ENCODE data around the gene CISH.

CISH gene

GRCh38 chr3:50637011-50637410 lies 25.4 kb upstream of the CISH start:
- no peak for DNase-seq (ENCODE audit: low read depth in 1 of 2, low spot score in 1 of 2)

- no peak for DNase-seq (ENCODE audit: low read depth in 1 of 2, low spot score in 1 of 2)
Observed at GRCh38 chr3:50635066-50635465, 23.5 kb upstream of the CISH start.

GRCh38 chr3:50633230-50633790 lies 21.7 kb upstream of the CISH start:
- no peak for DNase-seq (ENCODE audit: low read depth in 1 of 2, low spot score in 1 of 2)

- DNase-seq (ENCODE audit: low read depth in 1 of 2, low spot score in 1 of 2) = no peak
Observed at GRCh38 chr3:50632450-50632849, 20.9 kb upstream of the CISH start.

GRCh38 chr3:50630877-50631276 lies 19.3 kb upstream of the CISH start:
- no peak for DNase-seq (ENCODE audit: low read depth in 1 of 2, low spot score in 1 of 2)

GRCh38 chr3:50630394-50630793 lies 18.8 kb upstream of the CISH start:
- DNase-seq (ENCODE audit: low read depth in 1 of 2, low spot score in 1 of 2) = no peak

GRCh38 chr3:50628601-50629000 lies 17.0 kb upstream of the CISH start:
- no peak for DNase-seq (ENCODE audit: low read depth in 1 of 2, low spot score in 1 of 2)

GRCh38 chr3:50627407-50628051 lies 16.0 kb upstream of the CISH start:
- no peak for DNase-seq (ENCODE audit: low read depth in 1 of 2, low spot score in 1 of 2)

- DNase-seq (ENCODE audit: low read depth in 1 of 2, low spot score in 1 of 2) = no peak
Observed at GRCh38 chr3:50626401-50626800, 14.8 kb upstream of the CISH start.

GRCh38 chr3:50625231-50626182 lies 13.9 kb upstream of the CISH start:
- DNase-seq (ENCODE audit: low read depth in 1 of 2, low spot score in 1 of 2) = no peak

GRCh38 chr3:50624634-50625033 lies 13.1 kb upstream of the CISH start:
- no peak for DNase-seq (ENCODE audit: low read depth in 1 of 2, low spot score in 1 of 2)

- peak; percentile 16 to 25 for DNase-seq (ENCODE audit: low read depth in 1 of 2, low spot score in 1 of 2)
Observed at GRCh38 chr3:50623840-50624474, 12.4 kb upstream of the CISH start.

GRCh38 chr3:50622881-50623280 lies 11.3 kb upstream of the CISH start:
- no peak for DNase-seq (ENCODE audit: low read depth in 1 of 2, low spot score in 1 of 2)

GRCh38 chr3:50620820-50621219 lies 9.2 kb upstream of the CISH start:
- no peak for DNase-seq (ENCODE audit: low read depth in 1 of 2, low spot score in 1 of 2)

GRCh38 chr3:50620420-50620819 lies 8.8 kb upstream of the CISH start:
- no peak for DNase-seq (ENCODE audit: low read depth in 1 of 2, low spot score in 1 of 2)

GRCh38 chr3:50617911-50618481 lies 6.4 kb upstream of the CISH start:
- no peak for DNase-seq (ENCODE audit: low read depth in 1 of 2, low spot score in 1 of 2)

GRCh38 chr3:50617096-50617791 lies 5.7 kb upstream of the CISH start, which contains the start of gene MAPKAPK3:
Gene MAPKAPK3 (plus strand): TSS chr3:50617151. CDS start chr3:50617566, 415 bp downstream.
- DNase-seq (ENCODE audit: low read depth in 1 of 2, low spot score in 1 of 2) = peak; percentile 28 to 30

- DNase-seq (ENCODE audit: low read depth in 1 of 2, low spot score in 1 of 2) = peak; percentile 91 to 93
Observed at GRCh38 chr3:50616770-50617095, 5.2 kb upstream of the CISH start.

- peak; percentile 69 to 71 for DNase-seq (ENCODE audit: low read depth in 1 of 2, low spot score in 1 of 2)
Observed at GRCh38 chr3:50616003-50616769, 4.6 kb upstream of the CISH start.

- no peak for DNase-seq (ENCODE audit: low read depth in 1 of 2, low spot score in 1 of 2)
Observed at GRCh38 chr3:50615190-50615589, 3.6 kb upstream of the CISH start.
